Measurements from ENCODE around the gene LIN28A.

The LIN28A gene

DNA sequence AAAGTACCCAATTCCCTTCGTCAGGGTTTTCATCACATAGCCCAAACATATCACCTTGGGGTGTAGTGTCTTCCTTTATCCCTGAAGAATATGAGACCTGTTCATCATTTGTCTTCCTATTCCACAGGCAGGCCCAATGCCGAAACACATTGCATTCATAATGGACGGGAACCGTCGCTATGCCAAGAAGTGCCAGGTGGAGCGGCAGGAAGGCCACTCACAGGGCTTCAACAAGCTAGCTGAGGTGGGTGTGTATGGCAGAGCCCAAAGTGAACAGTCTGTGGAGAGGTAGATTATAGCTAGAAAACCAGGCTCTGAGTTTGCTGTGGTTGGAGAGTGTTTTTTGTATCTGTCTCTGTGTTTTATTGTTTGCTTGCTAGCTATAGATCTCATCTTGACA, 27.4 kb downstream of the LIN28A start:
- no peak for DNase-seq

DNA sequence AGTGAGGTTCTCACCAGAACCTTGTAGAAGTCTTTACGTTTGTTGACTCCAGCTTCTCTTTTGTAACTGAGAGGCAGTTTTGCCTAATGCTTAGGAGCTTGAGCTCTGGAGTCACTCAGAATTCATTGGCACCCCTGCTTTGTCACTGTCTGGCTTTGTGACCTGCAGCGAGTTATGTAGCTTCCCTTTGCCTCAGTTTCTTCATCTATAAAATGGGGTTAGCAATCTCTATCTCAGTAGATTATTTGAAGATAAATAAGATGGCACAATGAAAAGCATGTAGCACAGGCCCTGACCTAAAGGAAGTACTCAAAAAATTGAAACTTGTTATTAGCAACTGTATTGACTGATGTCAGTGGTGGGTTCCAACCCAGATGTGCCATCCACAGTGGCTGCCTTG, 29.6 kb downstream of the LIN28A start:
- no peak for DNase-seq

DNA sequence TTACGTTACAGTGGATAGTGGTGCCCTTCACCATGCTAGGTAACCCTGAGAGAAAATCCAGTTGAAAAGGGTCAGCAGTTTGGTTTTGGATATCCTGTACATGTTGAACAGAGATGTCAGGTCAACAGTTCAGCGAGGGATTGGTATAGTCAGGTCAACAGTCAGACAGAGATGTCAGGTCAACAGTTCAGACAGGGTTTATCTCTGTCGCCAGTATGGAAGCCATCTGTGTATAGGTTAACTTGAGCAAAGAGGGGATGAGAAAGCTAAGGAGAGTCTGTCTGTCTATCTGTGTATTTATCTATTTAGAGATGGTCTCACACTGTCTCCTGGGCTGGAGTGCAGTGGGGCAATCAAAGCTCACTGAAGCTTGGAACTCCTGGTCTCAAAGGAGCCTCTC, 39.3 kb downstream of the LIN28A start:
- DNase-seq: no peak

DNA sequence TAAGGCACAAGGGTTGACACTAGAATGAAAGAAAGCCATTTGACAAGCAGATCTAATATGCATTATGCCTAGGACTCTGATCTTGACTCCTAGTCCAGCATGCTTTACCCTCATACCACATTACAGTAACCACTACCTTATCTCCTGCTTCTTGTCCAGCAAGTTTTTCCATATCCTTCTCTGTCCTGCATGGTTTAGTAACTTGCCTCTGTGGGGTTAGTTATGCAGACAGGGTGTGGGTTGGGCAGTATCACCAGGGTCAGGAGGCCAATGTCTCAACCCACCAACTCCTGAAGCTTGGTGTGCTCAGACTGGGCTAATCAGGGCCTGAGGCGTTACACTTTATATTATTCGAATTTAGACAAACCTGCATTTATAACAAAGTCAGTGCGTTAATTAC, 40.3 kb downstream of the LIN28A start:
- no peak for DNase-seq

DNA sequence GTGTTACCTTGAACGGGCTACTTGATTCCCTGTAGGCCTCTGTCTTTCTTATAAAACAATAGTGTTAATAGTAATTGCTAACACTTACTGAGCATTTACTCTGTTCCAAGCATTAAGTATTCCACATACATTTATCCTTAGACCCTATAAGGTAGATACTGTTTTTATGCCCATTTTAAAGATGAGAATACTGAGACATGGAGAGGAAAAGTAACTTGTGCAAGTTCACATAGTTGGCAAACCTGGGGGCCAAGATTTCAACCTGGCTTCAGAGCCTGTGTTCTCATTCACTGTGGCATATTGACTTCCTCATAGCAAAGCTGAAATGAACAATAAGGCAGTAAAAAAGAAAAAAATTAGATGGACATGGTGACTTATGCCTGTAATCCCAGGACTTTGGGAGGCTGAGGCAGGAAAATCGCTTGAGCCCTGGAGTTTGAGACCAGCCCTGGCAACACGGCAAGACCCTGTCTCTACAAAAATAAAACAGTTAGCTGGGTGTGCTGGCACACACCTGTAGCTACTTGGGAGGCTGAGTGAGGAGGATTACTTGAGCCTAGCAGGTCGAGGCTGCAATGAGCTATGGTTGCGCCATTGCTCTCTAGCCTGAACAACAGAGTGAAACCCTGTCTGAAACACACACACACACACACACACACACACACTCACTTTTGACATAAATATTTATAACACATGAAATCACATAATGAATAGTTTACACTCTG, 42.0 kb downstream of the LIN28A start:
- no peak for DNase-seq

DNA sequence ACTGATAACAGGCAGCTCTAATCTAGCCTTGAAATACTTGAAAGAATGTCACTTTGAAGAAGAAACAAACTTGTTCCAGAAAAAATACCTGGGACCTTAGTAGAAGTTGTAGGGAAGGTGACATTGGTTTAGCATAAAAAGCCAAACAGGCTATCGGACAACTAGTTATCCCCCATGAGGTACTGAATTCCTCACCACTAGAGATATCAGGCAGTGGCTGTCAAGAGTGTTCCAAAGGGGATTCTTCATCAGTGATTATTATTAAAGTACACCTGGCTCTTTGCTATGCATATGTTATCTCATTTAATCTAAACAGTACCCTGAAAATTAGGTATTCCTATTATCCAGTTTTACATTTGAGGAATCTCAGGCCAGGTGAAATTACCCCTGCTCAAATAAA, 48.5 kb downstream of the LIN28A start:
- no peak for DNase-seq

DNA sequence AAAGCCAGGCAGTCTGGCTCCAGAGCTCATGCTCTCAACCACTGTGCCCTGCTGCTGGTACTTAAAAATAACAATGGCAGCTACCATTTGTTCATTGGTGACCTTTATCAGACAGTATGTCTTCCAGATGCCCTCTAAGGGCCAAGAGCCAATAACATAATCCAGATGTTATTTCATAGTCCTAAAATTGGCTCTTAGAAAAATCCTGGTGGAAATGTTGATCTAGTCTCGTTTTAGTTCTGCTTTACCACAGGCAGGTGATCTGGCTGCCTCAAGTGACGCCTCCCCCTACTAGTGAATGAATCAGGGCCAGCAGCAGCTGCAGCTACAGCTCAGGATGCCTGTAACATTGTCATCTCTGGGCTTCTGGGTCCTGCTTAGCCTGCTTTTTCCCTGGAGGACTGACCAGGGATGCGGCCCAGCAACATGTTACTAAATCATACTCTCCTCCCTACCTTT, 49.0 kb downstream of the LIN28A start:
- no peak for DNase-seq

DNA sequence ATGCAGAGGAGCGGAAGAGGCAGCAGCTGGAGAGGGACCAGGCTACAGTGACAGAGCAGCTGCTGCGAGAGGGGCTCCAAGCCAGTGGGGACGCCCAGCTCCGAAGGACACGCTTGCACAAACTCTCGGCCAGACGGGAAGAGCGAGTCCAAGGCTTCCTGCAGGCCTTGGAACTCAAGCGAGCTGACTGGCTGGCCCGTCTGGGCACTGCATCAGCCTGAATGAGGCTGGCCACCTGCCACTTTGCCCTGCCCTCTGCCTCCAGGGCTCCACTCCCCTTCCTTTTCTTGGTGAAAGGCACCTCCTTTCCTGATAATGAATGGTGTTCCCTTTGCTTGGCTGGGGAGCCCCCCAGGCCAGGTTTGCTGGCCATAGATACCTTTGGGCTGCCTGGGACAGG, 58.3 kb downstream of the LIN28A start:
- DNase-seq: no peak

DNA sequence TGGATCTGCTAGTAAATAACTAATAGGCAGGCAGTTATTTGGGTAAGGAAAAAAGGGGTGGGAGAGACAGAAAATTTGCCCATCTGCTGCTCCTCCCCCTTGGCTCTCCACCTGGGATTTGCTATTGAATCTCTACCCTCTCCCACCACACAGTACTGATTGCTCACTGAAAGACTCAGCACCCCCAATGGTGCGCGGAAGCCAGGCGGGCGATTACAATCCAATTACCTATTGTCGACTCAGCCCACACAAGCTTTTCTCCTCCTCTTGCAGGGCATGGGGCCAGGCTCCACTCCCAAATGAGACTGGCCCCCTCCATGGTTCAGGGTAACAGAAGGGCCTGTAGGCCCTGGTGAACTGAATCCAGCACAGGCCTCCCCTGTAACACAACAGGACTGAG, 58.9 kb downstream of the LIN28A start:
- DNase-seq: no peak

DNA sequence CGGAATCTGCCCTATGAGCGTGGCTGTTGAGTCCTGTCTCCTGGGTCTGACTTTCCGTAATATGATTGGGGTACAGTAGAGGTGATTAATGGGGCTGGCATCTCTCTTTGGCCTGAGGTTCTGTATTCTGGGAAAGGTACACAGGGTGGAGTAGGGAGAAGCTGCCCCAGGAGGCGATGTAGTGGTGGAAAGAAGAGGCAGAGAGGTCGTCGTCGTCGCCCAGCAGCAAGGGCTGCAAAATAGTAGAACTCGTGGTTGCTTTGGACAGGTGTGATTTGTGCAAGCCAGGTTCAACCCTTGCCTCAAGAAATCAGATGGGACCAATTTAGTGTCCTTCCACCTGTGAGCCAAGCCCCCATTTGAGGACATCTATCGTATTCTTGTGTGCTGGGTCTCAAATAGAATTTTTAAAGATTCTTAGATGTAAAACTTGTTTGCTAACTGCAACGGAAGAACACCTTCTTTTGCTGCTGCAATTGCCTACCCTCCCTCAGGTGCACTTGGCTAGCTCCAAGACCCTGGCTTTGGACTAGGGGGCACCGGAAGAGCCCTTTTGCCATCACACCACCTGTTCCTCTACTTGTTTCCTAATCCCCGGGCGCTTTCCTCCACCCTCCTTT, 60.4 kb downstream of the LIN28A start:
- no peak for DNase-seq

DNA sequence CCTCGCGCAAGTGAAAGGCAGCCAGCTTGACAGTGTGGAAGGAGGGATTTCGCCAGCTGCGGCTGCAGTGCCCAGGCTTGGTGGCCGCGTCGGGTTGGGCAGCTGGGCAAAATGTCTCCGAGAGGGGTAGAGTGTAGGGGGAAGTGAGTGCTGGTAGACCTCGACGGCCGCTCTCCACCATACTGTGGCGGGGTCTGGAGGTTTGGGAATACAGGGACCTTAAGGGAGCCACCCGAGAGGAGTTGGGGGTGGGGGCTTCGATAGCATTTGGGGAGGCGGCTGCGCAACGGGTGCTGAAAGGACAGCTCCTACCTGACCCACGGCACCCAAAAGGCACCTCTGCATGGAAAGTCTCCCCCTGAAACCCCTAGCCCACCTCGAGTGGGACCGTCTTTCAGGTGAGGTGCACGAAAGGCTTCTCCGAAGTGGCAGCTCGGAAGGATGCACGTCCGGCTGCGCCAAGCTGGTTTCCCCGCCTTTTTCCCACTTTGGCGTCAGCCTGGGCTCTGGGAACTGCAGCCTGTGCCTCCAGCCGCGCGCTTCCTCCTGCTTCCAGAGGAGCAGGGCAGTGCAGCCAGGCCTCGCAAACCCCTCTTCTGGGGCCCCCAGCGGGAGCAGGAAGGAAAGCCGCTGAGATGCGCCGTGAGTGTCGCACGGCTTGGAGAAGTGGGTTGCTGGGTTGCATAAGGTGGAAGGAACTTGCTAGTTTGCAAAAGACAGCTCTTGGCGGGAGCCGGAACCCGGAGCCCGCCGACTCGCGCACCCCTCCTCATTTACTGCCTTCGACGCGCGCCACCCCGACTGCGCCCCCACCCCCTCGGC, 61.1 kb downstream of the LIN28A start:
- peak; percentile 6 for DNase-seq

DNA sequence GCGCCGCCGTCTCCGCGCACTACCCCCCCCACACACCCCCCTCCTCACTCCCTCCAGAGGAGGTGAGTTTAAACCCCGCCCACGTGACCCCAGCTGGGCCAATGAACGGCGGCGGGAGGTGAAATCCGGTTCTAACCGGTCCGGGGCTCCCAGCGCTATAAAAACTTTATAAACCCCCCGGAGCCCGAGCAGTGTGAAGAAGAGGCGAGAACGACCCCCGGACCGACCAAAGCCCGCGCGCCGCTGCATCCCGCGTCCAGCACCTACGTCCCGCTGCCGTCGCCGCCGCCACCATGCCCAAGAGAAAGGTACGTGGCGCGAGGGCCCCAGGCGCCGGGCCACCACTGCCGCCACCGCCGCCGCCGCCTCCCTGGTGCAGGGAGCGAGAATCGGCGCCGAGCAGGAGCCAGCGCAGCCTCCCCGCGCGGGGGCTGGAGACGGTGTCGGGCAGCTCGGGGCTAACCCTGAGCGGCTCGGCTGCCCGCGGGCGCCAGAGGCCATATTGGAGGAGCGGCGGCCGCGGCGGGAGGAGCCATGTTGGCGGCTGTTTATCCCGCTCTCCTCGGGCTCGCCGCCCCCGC, 61.8 kb downstream of the LIN28A start, which contains the start of gene HMGN2:
Gene HMGN2, plus strand, starts transcription at position 121 of the 581 bp plus-strand sequence. Its CDS starts 173 bp downstream, at position 294.
- DNase-seq: peak; percentile 89

DNA sequence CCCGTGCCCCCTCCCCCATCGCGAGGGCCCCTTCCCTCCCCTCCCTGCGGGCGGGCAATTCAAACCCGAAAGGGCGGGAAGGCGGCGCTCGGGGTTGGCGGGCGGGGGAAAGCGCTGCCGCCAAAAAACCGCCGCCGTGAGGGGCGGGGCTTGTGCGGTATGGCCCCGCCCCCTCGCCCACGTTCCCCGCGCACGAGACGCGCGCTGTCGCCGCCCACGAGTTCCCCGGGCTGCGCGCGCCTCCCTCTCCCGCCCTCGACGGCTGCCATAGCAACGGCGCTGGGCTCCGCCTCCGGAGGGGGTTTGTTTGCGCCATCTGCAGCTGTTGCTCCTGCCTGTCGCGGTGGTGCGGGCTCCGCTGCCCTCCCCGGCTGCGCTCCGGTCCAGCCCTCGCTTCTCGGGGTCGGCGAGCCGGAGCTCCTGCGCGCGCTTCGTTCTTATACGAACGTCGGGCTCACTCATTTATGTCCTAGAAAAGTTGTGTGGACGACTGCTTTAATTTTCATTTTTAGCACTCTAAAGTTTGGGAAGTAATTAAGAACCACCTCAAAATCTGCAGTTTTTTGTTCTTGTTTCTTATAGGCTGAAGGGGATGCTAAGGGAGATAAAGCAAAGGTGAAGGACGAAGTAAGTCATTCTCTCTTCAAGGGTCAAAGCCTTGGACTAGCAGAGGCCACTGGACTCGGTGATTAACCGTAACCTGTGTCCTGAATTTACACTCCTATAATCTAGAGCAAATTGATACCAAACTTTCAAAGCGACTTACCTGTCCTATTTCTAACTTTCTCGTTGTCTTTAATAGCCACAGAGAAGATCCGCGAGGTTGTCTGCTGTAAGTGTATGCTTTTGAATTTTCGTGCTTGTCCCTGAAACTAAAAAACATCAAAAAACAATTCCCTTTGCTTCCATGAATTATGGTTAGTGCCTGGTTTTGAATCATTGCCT, 62.6 kb downstream of the LIN28A start:
- peak; percentile 95 for DNase-seq

DNA sequence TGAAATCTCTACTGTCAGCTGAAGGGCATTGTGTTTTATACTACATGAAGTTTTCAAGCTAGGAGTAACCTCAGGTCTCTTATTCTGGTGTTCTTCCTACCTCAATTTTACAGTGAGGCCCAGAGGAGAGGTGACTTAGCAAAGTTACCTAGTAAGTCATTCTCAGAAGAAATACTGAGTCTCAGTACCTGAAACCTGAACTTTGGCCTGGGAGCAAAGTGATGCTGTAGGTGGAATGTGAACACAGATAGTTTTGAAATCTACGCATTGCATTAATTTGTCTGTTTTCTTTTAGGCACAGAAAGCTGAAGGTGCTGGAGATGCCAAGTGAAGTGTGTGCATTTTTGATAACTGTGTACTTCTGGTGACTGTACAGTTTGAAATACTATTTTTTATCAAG, 64.2 kb downstream of the LIN28A start:
- no peak for DNase-seq

DNA sequence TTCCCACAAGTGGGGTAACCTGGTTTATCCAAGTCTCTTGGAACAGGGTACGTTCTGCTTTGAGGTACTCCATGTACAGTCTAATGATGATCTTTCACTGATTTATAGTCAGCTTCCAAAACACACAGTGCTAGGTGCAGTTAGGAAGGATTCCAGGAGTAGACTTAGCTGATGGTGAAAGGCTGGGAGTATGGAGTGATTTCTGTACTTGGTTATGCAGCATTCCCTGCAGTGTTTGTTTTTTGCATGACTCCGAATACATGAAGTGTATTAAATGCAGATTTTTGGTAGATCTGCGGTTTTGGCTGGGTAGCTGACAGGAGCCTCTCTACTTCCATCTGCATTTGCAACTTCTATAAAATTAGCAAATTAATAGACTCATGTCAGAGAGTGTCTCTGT, 65.4 kb downstream of the LIN28A start:
- DNase-seq: no peak

DNA sequence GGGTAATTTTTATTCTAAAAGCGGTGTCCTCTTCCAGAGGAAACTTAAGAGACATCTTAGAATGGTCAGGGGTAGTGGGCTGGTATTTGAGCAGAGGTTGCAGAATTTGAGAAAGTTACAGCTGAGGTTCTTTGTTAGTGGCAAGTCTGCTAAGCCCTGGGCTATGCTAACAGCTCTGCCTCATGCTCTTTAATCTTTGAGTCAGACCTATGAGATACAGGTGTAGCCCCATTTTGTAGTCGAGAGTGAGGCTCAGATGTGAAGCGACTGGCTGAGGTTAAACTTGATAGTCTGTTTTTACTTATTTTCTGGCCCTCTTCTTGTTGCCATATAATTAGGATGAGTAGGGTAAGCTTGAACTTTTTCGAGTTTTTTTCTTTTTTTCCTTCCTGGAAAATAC, 66.3 kb downstream of the LIN28A start:
- no peak for DNase-seq

DNA sequence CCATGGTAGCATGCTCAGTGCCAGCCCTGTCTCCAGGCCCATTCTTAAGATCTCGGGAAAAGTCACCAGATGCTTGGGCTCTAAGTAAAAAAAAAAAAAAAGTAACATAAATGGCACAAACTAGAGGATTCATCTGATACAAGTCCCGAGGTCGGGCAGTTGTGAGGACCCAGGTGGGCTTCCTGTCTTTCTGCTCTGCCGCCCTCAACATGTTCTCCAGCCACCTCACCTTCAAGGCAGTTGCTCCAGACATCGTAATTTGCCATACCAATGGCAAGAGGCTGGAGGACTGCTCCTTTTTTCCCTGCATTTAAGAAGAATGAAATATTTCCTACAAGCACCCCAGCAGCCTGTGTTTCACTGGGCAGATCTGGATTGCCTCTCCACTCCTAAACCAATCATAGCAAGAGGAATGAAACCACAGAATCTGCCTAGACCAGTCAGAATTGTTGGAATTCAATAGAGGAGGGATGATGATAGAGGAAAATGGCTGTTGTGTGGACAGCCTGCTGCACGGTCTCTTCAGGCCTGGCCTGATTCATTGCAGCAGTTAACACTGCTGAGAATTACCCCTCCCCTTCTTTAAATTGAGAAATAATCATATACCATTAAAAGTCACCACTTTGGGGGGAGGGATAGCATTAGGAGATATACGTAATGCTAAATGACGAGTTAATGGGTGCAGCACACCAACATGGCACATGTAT, 67.0 kb downstream of the LIN28A start:
- DNase-seq: no peak

DNA sequence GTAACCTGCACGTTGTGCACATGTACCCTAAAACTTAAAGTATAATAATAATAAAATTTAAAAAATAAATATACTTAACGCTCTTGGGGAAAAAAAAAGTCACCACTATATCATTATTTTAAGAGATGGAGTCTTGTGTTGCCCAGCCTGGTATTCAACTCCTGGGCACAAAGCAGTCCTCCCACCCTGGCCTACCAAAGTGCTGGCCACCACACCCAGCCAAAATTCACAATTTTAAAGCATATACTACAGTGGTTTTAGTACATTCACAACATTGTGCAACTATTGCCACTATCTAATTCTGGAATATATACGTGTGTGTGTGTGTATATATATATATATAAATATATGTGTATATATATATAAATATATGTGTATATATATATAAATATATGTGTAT, 67.5 kb downstream of the LIN28A start:
- DNase-seq: no peak

DNA sequence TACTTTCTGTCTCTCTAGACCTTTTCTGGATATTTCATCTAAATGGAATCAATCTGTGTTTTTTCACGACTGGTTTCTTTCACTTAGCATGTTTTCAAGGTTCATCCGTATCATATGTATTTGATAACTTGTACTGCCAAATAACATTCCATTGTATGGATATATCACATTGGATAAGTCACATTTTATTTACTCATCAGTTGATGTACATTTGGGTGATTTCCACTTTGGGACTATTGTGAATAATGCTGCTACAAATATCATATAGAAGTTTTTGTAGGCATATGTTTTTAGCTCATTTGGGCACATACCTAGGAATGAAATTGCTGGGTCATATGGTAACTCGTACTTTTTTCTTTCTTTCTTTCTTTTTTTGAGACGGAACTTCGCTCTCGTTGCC, 68.4 kb downstream of the LIN28A start:
- no peak for DNase-seq

All from CD4-positive, alpha-beta T cell treated with Interferon gamma for 1 hour (primary cell).